Liver (tissue), 10 donors: ENCODE data around the gene TNS1. TPM values are rescaled to one million over a fixed set of nuclear protein-coding genes. Genes with fewer than 3 reads are reported as not detected.

Experiments used
- DNase-seq: peaks from one replicate; pipeline ENCODE4 v3.0.0-alpha.2; 2017; ENCODE audit warnings: low spot score
- H3K27ac ChIP-seq, 2 donors: one replicate each; pipeline ENCODE4 v1.7.0; 2013; ENCODE audit warnings: inconsistent platforms in 2 of 2, low read length in 2 of 2, control low read depth in 1 of 2, low read depth in 1 of 2, mild to moderate bottlenecking in 1 of 2
- H3K27me3 ChIP-seq, 4 donors: one replicate each; pipeline versions ENCODE4 v1.6.1 to v1.7.0; 2013; ENCODE audit warnings: low read length in 3 of 4, inconsistent platforms in 1 of 4, mild to moderate bottlenecking in 1 of 4, moderate library complexity in 1 of 4; ENCODE audit not compliant: control insufficient read depth in 4 of 4, insufficient read depth in 4 of 4
- H3K36me3 ChIP-seq, 4 donors: one replicate each; pipeline versions ENCODE4 v1.6.1 to v1.7.0; 2013; ENCODE audit warnings: low read length in 3 of 4, mild to moderate bottlenecking in 3 of 4, low read depth in 1 of 4, moderate library complexity in 1 of 4; ENCODE audit not compliant: control insufficient read depth in 4 of 4, insufficient read depth in 3 of 4
- H3K4me1 ChIP-seq, 4 donors: one replicate each; pipeline versions ENCODE4 v1.6.1 to v1.7.0; 2013; ENCODE audit warnings: low read length in 3 of 4, mild to moderate bottlenecking in 3 of 4, moderate library complexity in 1 of 4; ENCODE audit not compliant: control insufficient read depth in 4 of 4, insufficient read depth in 4 of 4
- H3K4me3 ChIP-seq, 3 donors: one replicate each; pipeline versions ENCODE4 v1.6.1 to v1.7.0; 2013; ENCODE audit warnings: low read length in 3 of 3, control low read depth in 1 of 3, low read depth in 1 of 3, mild to moderate bottlenecking in 1 of 3
- H3K9ac ChIP-seq, 2 donors: one replicate each; pipeline ENCODE4 v1.7.0; 2013; ENCODE audit warnings: low read length in 2 of 2, mild to moderate bottlenecking in 2 of 2, moderate library complexity in 2 of 2, control low read depth in 1 of 2, low read depth in 1 of 2
- H3K9me3 ChIP-seq, 4 donors: one replicate each; pipeline versions ENCODE4 v1.6.1 to v1.7.0; 2013; ENCODE audit warnings: low read length in 3 of 4; ENCODE audit not compliant: control insufficient read depth in 4 of 4
- EGR1 ChIP-seq, 2 donors: IDR thresholded peaks; 2 replicates each; pipeline ENCODE4 v1.6.1; 2016 to 2018; ENCODE audit warnings: antibody characterized with exemption in 2 of 2, low read depth in 2 of 2
- FOXA1 ChIP-seq: IDR thresholded peaks from 2 replicates; pipeline ENCODE4 v1.6.1; 2016; ENCODE audit warnings: antibody characterized with exemption
- FOXA2 ChIP-seq: IDR thresholded peaks from 2 replicates; pipeline ENCODE4 v1.6.1; 2016; ENCODE audit warnings: antibody characterized with exemption
- GABPA ChIP-seq, 2 donors: IDR thresholded peaks in 1 of 2; conservative IDR thresholded peaks in 1 of 2; 2 replicates each; pipeline ENCODE4 v1.6.1; 2016; ENCODE audit warnings: antibody characterized with exemption in 2 of 2, mild to moderate bottlenecking in 1 of 2, moderate library complexity in 1 of 2
- HNF4A ChIP-seq, 2 donors: conservative IDR thresholded peaks; 2 replicates each; pipeline ENCODE4 v1.6.1; 2016; ENCODE audit warnings: antibody characterized with exemption in 2 of 2, mild to moderate bottlenecking in 2 of 2
- HNF4G ChIP-seq: IDR thresholded peaks from 2 replicates; pipeline ENCODE4 v1.6.1; 2016; ENCODE audit warnings: antibody characterized with exemption
- JUND ChIP-seq, 2 donors: IDR thresholded peaks; 2 replicates each; pipeline ENCODE4 v1.6.1; 2016; ENCODE audit warnings: antibody characterized with exemption in 2 of 2
- NR2F2 ChIP-seq: IDR thresholded peaks from 2 replicates; pipeline ENCODE4 v1.6.1; 2016; ENCODE audit warnings: antibody characterized with exemption
- RAD21 ChIP-seq, 2 donors: IDR thresholded peaks; 2 replicates each; pipeline ENCODE4 v1.6.1; 2016; ENCODE audit warnings: antibody characterized with exemption in 2 of 2, mild to moderate bottlenecking in 2 of 2
- RXRA ChIP-seq, 2 donors: IDR thresholded peaks; 2 replicates each; pipeline ENCODE4 v1.6.1; 2017 to 2018; ENCODE audit warnings: antibody characterized with exemption in 2 of 2, mild to moderate bottlenecking in 1 of 2
- SP1 ChIP-seq: IDR thresholded peaks from 2 replicates; pipeline ENCODE4 v1.6.1; 2018; ENCODE audit warnings: antibody characterized with exemption, mild to moderate bottlenecking
- TAF1 ChIP-seq: conservative IDR thresholded peaks from 2 replicates; pipeline ENCODE4 v1.6.1; 2016; ENCODE audit warnings: antibody characterized with exemption, mild to moderate bottlenecking
- YY1 ChIP-seq: IDR thresholded peaks from 2 replicates; pipeline ENCODE4 v1.6.1; 2016; ENCODE audit warnings: antibody characterized with exemption, mild to moderate bottlenecking
- whole genome bisulfite sequencing: extraction: QIAGEN DNeasy Blood & Tissue Kit; methylation state at CpG from one replicate; pipeline ENCODE4 v1.1.7; 2013; 5-methylcytosine and 5-hydroxymethylcytosine counted together
- polyA plus RNA-seq, 2 donors: library from polyadenylated mRNA; stranded (reverse) in 1 of 2; unstranded in 1 of 2; fragments of 200-250 nt in 1 of 2; fragments of >200 nt in 1 of 2; fragmentation: Nextera tagmentation in 1 of 2; extraction: Ambion mirVana in 1 of 2; gene quantifications; one replicate each; pipeline versions ENCODE4 v1.2.1 to v1.2.3, GENCODE V29; 2013 to 2015
- small RNA-seq: library from RNA; depleted of rRNA; stranded (forward); fragments of <200 nt; gene quantifications from one replicate; pipeline ENCODE3, GENCODE V24; 2014
- total RNA-seq, 2 donors: library from RNA; depleted of rRNA; stranded (reverse); fragments of >200 nt; gene quantifications; one replicate each; pipeline ENCODE4 v1.2.3, GENCODE V29; 2014
- TF ChIP-seq, protein P1 (sequence below): IDR thresholded peaks from 2 replicates; pipeline ENCODE4 v1.6.1; 2016; ENCODE audit warnings: antibody characterized with exemption
- TF ChIP-seq, protein P2 (sequence below): IDR thresholded peaks from 2 replicates; pipeline ENCODE4 v1.6.1; 2016; ENCODE audit warnings: antibody characterized with exemption
- TF ChIP-seq, protein P3 (sequence below): IDR thresholded peaks from 2 replicates; pipeline ENCODE4 v1.6.1; 2016; ENCODE audit warnings: antibody characterized with exemption
- donor health status: healthy.
- donor health status: healthy.
- donor health status: healthy.
- donor health status: healthy.
- donor health status: healthy.

Gene TNS1
- total and polyA plus RNA-seq, 4 donors: 16.3 to 128 (median 57.3) TPM

DNA sequence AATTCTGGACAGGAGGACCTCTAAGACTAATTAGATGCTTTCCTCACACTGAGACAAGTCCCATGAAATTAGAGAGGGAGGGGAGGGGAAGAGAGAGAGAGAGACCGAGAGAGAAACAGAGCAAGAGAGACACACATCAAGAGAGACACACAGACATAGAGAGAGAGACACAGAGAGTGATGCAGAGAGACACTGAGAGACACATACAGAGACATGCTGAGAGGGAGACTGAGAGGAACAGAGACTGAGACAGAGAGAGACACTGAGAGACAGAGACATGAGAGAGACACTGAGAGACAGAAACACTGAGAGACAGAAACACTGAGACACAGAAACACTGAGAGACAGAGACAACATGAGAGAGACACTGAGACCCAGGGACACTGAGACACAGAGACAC lies 250.8 kb downstream of the TNS1 start:
- H3K36me3 ChIP-seq: no peaks in the 10 kb centered on the region
- TF ChIP-seq HNF4A (conservative IDR thresholded peaks at IDR 0.05): no peak
- TF ChIP-seq NR2F2: no peak
- no peak for TF ChIP-seq GABPA (IDR thresholded peaks at IDR 0.05 in 1 of 2, conservative IDR thresholded peaks at IDR 0.05 in 1 of 2)
- TF ChIP-seq, protein P1, sequence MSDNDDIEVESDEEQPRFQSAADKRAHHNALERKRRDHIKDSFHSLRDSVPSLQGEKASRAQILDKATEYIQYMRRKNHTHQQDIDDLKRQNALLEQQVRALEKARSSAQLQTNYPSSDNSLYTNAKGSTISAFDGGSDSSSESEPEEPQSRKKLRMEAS: no peak
- no peak for TF ChIP-seq SP1
- TF ChIP-seq, protein P2, sequence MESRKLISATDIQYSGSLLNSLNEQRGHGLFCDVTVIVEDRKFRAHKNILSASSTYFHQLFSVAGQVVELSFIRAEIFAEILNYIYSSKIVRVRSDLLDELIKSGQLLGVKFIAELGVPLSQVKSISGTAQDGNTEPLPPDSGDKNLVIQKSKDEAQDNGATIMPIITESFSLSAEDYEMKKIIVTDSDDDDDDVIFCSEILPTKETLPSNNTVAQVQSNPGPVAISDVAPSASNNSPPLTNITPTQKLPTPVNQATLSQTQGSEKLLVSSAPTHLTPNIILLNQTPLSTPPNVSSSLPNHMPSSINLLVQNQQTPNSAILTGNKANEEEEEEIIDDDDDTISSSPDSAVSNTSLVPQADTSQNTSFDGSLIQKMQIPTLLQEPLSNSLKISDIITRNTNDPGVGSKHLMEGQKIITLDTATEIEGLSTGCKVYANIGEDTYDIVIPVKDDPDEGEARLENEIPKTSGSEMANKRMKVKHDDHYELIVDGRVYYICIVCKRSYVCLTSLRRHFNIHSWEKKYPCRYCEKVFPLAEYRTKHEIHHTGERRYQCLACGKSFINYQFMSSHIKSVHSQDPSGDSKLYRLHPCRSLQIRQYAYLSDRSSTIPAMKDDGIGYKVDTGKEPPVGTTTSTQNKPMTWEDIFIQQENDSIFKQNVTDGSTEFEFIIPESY: no peak
- TF ChIP-seq, protein P3, sequence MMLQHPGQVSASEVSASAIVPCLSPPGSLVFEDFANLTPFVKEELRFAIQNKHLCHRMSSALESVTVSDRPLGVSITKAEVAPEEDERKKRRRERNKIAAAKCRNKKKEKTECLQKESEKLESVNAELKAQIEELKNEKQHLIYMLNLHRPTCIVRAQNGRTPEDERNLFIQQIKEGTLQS: no peak
- no peak for TF ChIP-seq EGR1 (IDR thresholded peaks at IDR 0.05; ENCODE audit: low read depth in 2 of 2)
- TF ChIP-seq RAD21 (IDR thresholded peaks at IDR 0.05): no peak
- no peak for TF ChIP-seq YY1
- TF ChIP-seq HNF4G: no peak
- no peak for TF ChIP-seq FOXA1
- H3K9me3 ChIP-seq: no peaks in the 10 kb centered on the region
- no peak for DNase-seq
- H3K4me3 ChIP-seq: no peak overlapping the region
- WGBS: 93% methylated on average over 1 of the region's 1 CpG
- H3K27ac ChIP-seq: no peak overlapping the region
- no peak overlapping the region for H3K9ac ChIP-seq
- peaks cover 0 to 6% (median under 1%) of the 10 kb centered on the region in 4 donors for H3K4me1 ChIP-seq
- no peaks in the 10 kb centered on the region for H3K27me3 ChIP-seq

DNA sequence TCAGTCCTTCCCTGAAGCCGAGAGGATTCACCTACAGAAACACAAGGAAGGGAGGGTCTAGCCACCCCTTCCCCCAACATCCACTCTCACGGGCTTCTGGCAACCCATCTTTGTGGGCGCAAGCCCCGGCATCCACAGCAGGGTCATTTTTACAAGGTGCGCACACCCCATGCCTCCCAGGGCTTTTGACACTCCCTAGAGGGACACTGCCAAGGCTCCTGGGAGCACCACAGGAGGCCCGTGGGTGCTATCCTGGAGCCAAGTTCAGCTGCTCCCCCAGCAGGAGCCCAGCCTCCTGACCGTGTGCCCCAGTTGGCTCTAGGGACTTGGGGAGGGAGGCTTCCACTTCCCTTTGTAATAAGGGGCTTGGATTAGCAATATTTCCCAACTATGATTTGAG lies 251.6 kb downstream of the TNS1 start:
- Histone ChIP-seq H3K27me3 (no peaks in the 10 kb centered on the region), H3K9ac (no peak overlapping the region), H3K36me3 (no peaks in the 10 kb centered on the region), H3K4me1 (peaks cover 0 to 3% (median 0%) of the 10 kb centered on the region in 4 donors), H3K9me3 (no peaks in the 10 kb centered on the region), H3K27ac (no peak overlapping the region), H3K4me3 (no peak overlapping the region)
- TF ChIP-seq TAF1 (no peak), RXRA (IDR thresholded peaks at IDR 0.05) (no peak), JUND (IDR thresholded peaks at IDR 0.05) (no peak), FOXA1 (no peak), EGR1 (IDR thresholded peaks at IDR 0.05; ENCODE audit: low read depth in 2 of 2) (no peak), SP1 (no peak), HNF4G (no peak), FOXA2 (no peak)
- TF ChIP-seq, protein P1: no peak
- TF ChIP-seq, protein P2: no peak
- no peak for DNase-seq
- 93% methylated on average over 7 of the region's 7 CpGs for WGBS

Small RNA genes lying within 50 kb of the gene (small RNA-seq; reads per million reads assigned to genes)
- 0.07 reads per million for gene MIR6809

Other genes with a start within 250 kb of the TNS1 start
- under 1 TPM; 0.05 to 0.08 TPM for gene RUFY4, start 66.3 kb upstream of the TNS1 start, total RNA-seq
- under 1 TPM in 1 of 2 donors, not detected in 1; 0.08 TPM for gene RUFY4, start 66.3 kb upstream of the TNS1 start, polyA plus RNA-seq
- gene CXCR2, start 123.0 kb upstream of the TNS1 start, total RNA-seq: 1 to 10 TPM in 1 of 2 donors, under 1 TPM in 1; 0.47 to 1.3 TPM
- 1 to 10 TPM in 1 of 2 donors, under 1 TPM in 1; 0.60 to 1.8 TPM for gene CXCR2, start 123.0 kb upstream of the TNS1 start, polyA plus RNA-seq
- 1 to 10 TPM in 1 of 2 donors, under 1 TPM in 1; 0.33 to 1.8 TPM for gene CXCR1, start 164.0 kb upstream of the TNS1 start, total RNA-seq
- 1 to 10 TPM in 1 of 2 donors, under 1 TPM in 1; 0.26 to 1.1 TPM for gene CXCR1, start 164.0 kb upstream of the TNS1 start, polyA plus RNA-seq
- 10 to 100 TPM; 58.1 to 74.7 TPM for gene ARPC2, start 214.2 kb upstream of the TNS1 start, total RNA-seq
- 10 to 100 TPM; 72.8 to 83.6 TPM for gene ARPC2, start 214.2 kb upstream of the TNS1 start, polyA plus RNA-seq